OCI-M2 (cell line): ENCODE measurements around the gene LSS.
"Not testable (repeated sequence)": the region's sequence is repeated elsewhere in the genome, so short reads cannot be mapped to it uniquely, and the experiment has no call there.

Source experiments
- DNase-seq: peaks from one replicate; lab custom pipeline; 2025; ENCODE audit not compliant: unreplicated experiment; lab: John Stamatoyannopoulos, UW

The LSS gene

DNA sequence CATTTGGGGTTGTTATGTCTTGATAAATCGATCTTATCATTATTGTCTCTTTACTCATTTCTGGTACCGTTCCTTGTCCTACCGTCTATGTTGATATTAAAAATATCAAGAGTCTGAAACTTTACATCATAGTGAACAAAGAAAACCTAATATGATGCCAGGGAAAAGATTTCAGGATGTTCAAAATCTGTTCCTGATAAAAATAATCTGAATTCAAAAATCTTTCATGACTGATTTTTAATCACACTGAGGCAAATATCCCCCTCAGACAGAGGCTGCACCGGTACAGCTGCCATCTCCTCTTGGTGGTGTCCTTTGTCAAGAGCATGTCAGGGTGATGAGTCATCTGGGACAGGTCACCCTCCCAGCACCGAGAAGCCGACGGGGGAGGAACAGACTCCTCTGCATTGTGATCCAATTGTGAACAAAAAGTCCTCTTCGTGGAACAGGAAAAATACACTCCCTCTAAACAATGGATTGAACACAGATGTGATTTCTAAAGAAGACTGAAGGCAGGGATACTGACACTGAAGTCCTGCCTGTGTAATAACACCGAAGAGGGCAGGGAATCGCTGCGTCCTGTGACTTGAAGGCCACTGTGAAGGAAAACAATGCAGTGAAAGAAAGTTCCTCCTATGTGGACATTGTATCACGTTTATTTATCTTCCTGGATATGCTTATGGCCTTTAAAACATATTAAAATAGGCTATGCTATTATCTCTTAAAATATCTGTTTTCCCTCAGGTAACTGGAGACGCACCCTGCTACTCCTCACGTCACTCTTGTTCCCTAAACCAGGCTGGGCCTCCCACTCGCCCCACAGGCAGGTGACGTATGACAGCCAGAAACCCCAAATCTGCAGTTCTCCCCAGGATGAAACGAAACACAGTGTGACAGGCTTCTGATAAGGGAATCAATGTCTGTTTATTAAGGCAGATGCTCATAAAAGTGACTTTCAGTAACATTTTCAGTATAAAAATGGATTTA, 40.1 kb downstream of the LSS start:
- peak; percentile 73 for DNase-seq

DNA sequence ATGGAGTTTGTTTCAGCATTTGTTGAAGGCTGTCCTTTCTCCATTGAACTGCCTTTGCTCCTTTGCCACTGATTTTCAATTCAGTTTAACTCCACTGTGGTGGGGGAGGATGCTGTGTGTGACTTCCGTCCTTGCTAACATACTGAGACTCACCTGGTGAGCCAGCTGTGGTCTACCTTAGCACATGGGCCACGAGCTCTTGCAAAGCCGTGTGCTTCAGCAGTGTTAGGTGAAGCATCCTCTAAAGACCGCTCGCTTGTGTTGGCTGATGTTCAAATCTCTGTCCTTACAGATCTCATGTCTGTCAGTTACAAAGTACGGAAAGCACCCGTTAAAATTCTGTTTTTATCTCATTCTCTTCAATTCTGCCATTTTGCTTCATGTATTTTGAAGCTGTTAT, 40.8 kb downstream of the LSS start:
- DNase-seq: no peak

DNA sequence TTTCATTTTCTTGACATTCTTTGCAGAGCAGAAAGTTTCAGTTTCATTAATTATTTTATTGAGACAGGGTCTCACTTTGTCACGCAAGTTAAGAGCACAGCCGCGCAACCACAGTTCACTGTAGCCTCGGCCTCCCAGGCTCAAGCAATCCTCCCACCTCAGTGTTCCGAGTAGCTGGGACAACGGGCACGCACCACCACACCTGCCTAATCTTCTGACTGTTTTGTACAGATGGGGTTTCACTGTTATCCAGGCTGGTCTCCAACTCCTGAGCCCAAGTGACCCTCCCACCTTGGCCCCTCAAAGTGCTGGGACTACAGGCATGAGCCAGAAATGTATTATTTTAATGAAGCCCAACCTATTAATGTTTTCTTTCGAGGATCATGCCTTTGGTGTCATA, 41.3 kb downstream of the LSS start:
- DNase-seq: no peak

DNA sequence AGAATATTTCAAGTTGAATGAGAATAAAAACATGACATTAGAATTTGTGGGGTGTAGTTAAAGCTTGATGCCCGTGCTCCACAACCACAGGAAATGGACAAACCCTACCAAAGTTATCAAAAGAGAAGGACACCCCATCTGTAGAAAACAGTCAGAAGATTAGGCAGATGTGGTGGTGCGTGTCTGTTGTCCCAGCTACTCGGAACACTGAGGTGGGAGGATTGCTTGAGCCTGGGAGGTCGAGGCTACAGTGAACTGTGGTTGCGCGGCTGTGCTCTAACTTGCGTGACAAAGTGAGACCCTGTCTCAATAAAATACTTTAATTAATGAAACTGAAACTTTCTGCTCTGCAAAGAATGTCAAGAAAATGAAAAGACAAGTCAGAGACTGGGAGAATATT, 42.9 kb downstream of the LSS start:
- no peak for DNase-seq

DNA sequence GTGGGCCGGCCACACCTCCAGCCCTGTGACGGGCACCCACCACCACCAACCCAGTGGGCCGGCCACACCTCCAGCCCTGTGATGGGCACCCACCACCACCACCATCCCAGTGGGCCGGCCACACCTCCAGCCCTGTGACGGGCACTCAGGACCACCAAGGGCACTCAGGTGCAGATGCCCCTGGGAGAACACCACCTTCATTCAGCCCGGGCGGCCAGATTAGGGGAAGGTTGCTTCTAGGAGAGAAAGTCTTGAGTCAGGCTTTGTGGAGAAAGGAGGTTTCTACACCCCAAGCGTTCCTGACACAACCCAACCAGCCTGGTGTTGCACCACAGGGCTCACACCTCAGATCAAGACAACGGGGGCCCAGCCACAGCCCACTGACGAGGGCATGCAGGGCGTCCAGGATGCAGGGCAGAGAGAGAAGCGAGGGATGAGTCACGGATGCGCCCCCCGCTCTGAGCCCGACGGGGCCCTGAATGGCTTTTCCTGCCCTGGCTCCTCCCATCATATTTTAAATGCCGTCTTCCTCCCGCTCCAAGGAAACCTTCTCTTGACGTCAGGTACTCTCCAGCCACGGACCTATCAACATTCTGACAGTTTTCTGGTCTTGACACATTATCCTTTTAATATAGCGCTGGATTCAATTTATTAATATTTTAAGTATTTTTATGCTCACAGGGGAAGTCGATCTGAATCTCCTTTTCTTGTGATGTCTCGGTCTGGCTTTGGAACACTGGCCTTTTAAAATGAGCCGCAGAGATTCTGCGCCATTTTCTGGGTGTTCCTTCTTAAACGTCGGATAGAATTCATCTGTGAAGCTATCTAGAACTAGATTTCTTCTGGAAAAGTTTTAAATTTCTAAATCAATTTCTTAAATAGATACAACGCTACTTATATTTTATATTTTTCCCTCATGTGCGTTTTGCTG, 43.7 kb downstream of the LSS start:
- peak; percentile 98 for DNase-seq

DNA sequence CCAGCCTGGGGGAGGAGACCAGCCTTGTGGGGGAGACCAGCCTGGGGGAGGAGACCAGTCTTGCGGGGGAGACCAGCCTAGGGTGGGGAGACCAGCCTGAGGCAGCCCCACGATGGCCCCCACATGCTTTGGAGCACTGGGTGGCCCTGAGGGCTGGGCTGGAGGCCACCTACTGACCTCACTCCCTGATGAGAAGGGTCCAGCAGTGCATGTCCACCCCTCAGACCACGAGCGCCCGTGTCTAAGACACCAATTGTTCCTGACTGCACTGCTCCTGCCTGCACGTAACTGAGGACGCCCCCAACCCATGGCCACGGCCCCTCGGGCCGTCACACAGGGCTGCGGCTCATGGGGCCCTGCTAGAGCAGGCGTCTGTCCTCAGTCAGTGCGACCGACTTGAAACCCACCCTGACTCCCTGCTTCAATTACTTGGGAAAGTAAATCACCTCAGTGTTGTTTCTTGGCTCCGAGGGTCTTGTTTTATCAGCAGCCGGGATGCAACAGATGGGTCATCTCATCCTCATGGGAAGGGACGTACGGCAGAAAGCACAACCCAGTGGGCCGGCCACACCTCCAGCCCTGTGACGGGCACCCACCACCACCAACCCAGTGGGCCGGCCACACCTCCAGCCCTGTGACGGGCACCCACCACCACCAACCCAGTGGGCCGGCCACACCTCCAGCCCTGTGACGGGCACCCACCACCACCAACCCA, 44.5 kb downstream of the LSS start, which contains the start of gene SPATC1L:
Gene SPATC1L (minus strand): TSS at position 550 of the 715 bp plus-strand sequence. CDS start 1,643 bp downstream, outside the sequence.
- DNase-seq: peak; percentile 92

DNA sequence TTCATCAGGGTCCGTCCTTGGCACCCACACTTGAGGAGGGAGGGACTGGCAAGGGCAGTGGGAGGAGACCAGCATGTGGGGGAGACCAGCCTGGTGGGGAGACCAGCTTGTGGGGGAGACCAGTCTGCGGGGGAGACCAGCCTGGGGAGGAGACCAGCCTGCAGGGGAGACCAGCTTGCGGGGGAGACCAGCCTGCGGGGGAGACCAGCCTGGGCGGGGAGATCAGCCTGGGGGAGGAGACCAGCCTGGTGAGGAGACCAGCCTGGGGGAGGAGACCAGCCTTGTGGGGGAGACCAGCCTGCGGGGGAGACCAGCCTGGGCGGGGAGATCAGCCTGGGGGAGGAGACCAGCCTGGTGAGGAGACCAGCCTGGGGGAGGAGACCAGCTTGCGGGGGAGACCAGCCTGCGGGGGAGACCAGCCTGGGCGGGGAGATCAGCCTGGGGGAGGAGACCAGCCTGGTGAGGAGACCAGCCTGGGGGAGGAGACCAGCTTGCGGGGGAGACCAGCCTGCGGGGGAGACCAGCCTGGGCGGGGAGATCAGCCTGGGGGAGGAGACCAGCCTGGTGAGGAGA, 45.2 kb downstream of the LSS start:
- not testable (repeated sequence) for DNase-seq

DNA sequence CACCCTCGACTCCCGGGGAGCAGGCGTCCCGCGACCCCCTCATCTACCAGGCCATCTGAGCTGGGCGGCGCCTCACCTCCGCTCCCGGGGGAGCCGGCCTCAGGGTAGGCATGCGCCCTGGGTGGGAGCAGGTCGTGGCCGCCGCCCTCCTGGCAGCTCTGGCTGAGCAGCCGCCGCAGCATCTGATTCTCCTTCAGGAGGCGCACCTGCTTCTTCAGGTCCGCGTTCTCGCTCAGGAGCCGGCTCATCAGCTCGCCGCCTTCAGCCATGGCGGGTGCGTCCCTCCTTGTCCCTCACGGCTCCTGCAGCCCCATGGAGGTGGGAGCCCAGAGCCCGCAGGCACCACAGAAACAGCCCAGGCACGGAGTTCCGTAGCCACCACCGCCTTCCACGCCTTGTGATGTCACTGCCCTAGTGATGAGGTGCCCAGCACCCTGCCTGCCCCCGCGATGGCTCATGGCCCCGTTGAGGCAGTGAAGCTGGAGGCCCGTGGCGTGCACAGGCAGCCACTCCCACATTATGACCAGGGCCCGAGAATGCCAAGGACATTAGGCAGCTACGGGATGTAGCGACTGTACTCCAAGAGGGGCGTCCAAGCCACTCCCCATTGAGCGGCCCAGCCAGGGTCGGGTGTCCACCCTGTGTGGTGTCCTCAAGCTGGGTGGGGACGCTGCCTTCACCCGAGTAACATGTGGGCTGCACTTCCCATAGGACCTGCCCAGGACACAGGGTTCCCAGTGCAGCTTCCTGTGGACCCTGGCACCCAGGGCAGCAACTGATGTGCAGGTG, 45.8 kb downstream of the LSS start:
- no peak for DNase-seq

DNA sequence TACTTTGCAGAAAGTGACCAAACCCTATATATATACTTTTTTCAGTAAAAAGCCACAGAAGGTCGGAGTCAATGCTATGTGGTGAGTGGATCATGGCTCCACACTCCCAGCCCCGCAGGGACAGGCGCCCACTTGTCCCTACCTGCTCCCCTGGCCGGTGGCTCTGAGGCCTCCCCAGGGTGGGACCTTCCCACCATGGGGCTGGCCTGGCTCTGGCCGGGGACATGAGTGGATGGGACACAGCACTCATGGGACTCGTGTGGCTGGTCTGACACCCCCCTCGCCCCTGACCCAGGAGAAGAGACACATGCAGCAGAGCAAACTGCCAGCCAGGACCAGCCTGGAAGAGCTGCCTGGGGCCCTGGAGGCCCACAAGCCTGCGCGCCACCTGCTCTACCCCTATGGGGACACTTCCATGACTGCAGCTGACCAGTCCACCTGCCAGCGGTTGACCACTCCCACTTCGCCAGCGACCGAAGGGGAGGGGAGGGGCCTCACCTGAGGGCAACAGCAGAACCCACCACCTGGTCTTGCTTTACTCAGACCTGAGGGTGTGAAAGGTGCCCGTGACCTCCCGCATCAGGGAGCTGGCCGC, 46.5 kb downstream of the LSS start:
- DNase-seq: no peak

DNA sequence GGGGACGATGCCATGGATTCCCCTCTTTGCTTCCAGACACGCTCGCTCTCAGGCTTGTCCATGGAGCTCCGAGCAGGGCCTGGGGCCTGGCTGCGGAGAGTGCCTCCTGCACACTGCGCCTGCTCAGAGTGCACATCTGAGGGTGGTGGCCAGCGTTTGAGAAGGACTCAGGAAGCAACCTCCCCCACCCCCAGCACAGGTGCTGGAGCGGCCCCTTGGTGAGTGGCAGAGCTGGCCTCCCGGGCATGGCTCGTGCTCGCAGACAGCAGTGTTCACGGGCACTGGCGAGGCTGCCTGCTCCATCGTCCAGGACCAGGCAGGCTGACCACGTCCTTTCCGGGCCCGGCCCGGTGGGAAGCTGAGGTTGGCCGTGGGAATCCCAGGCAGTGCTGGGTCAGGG, 47.1 kb downstream of the LSS start:
- DNase-seq: no peak

DNA sequence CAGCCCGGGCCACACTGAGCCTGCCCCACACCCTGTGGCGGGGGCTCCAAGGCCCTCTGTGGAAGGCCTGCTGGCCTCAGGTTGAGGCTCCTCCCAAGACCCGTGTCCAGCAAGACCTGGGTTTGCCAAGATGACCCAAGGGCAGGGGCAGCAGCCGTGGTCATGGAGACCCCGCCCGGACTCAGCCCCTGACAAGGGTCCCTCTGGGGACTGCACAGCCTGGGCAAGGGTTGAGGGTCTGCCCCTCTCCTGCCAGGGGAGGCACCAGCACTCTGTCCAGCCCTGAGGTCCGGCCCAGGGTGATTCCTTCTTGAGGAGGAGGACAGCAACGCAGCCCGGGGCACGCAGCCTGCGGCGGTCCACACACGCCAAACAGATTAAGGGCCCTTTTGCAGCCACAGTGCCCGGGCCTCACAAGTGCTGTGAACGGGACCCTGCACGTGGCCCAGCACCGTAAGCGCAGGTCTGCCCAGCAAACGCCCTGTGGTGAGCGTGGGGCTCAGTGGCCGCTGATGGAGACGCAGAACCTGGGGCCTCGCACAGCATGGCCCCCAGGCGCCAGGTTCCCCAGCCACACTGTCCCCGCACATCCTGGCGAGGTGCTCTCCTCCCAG, 47.7 kb downstream of the LSS start:
- DNase-seq: no peak

DNA sequence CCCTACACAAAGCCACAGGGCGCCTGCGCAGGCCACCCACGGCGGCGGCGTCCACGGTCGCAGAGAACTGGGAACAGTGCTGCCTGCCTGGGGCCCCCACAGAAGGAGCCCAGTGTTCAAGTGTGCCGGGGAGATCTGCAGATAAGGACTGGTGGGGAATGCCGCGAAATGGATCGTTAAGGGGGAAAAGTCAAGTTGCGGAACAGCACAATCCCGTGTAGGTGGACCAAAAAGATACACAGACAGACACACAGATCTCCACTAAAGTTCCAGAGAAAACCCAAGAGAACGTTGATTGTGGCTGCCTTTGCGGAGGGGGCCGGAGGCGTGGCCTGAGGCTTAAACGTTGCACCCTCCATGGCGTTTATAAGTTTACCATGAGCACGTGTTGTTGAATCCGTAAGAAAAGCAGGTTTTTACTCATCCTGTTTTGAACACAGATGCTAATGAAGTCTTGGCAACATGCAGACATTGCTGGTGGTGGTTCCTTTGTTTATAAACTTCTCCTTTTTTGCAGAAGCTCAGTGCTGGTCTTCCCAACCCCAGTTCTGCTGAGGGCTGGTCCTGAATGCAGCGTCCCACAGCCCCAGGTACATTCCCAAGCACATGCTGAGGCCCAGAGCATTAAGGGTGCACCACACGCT, 48.4 kb downstream of the LSS start:
- DNase-seq: no peak

DNA sequence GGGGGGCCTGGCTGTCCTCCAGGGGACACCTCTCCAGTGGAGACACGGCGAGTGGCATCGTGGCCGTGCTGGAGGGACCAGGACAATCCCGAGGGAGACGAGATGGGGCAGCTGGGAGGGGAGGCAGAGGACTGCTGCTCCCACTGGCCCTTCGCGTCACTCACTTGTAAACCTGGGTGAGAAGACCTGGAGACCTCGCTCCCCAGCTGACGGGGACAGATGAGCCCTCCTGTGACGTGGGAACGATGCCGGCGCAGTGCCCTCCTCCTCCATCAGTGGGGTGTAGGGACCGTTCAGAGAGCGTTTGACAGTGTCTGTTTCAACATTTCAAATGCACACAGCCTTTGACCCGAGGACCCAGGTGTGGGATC, 48.9 kb downstream of the LSS start:
- DNase-seq: no peak

DNA sequence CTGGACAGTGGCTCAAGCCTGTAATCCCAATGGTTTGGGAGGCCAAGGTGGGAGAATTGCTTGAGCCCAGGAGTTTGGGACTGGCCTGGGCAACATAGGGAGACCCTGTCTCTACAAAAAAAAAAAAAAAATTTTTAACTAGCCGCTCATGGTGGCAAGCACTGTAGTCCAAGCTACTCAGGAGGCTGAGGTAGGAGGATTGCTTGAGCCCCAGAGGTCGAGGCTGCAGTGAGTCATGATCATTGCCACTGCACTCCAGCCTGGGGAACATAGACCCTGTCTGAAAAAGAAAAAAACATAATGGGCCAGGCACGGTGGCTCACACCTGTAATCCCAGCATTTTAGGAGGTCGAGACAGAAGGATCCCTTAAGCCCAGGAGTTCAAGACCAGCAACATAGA, 49.6 kb downstream of the LSS start:
- no peak for DNase-seq

DNA sequence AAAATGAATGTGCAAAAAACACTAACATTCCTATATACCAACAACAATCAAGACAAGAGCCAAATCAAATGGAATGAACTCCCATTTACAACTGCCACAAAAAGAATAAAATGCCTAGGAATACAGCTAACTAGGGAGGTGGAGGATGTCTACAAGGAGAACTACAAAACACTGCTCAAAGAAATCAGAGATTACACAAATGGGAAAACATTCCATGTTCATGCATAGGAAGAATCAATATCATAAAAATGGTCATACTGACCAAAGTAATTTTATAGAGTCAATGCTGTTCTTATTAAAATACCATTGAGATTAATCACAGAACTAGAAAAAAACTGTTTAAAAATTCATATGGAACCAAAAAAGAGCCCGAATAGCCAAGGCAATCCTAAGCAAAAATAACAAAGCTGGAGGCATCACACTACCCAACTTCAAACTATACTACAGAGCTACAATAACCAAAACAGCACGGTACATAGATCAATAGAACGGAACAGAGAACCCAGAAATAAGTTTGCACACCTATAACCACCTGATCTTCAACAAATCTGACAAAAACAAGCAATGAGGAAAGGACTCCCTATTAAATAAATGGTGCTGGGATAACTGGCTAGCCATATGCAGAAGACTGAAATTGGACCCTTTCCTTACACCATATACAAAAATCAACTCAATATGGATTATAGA, 52.0 kb downstream of the LSS start:
- DNase-seq: not testable (repeated sequence)

DNA sequence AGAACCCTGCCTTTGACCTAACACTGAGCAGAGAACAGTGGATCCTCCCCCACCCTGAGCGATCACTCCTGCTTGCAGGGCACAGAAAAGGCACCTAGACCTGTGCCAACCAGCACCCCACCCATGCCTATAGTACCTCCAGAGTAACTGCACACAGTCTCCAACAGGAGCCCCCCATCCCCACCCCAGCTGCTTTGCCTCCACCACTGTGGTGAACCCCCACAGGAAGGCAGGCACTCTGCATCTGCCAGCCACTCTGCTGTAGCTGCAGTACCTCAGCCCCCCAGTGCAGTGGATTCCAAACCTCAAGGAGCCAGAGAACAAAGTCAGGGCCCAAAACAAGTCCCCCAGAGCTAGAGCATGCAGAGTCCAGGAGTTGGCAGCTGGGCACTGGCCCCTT, 55.0 kb downstream of the LSS start:
- no peak for DNase-seq

DNA sequence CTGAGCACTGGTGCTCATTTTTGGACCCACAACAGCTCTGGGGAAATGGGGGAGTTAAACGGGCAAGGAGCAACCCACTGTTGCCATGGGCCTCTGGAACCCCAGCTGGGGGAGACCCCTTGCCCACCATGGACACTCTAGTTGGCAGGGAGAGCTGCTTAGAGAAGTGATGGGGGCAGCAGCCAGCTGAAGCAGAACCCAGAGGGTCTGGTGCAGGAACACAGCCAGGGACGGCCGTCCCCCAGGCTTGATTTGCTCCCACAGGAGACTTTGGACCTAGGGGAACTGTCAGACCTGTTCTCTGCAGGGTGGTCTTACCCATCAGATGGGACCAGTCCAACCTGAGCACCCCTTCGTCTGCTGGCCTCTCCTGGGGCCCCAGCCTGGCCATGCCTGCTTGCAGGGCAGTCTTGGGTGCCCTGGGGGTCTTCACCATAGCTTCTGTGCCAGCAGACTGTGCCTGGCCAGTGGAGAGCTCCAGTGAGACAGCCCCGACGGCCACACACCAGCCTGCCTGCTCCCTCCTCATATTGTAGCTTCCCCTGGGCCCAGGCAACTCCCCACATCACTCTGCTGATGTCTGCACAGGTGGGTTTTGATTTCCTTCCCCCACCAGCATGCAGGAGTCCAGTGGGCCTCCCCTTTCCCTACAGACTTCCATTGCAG, 55.6 kb downstream of the LSS start:
- no peak for DNase-seq
